ENCODE measurements around the gene MAST4. TPM values are rescaled to one million over a fixed set of nuclear protein-coding genes. Genes with fewer than 3 reads are reported as not detected.
A peak's percentile ranks its signal among the peaks of the same experiment; 100 is the strongest.

MAST4 gene
- total and polyA plus RNA-seq, 2 of the 13 experiments (the other 11 are each of a cell fraction or from before 2014, with no cell fraction given): 3.4 to 3.7 TPM

GRCh38 chr5:67118050-67118620, 521.9 kb downstream of the MAST4 start (continued):
- TF ChIP-seq ZNF574 (CRISPR knock-in tag; IDR thresholded peaks at IDR 0.05) (no peak), CEBPG (CRISPR knock-in tag; IDR thresholded peaks at IDR 0.05) (peak; percentile 55), ZNF615 (CRISPR knock-in tag; IDR thresholded peaks at IDR 0.05; ENCODE audit: borderline replicate concordance) (no peak), BATF2 (CRISPR knock-in tag; IDR thresholded peaks at IDR 0.05) (no peak), ARHGAP35 (CRISPR knock-in tag; IDR thresholded peaks at IDR 0.05; ENCODE audit: borderline replicate concordance) (no peak), SIN3A (IDR thresholded peaks at IDR 0.05; ENCODE audit: borderline replicate concordance, low read depth, low read length) (no peak), FOXA1 (IDR thresholded peaks at IDR 0.05) (no peak), FOXA1 (CRISPR knock-in tag; IDR thresholded peaks at IDR 0.05) (no peak)
- TF ChIP-seq, protein P1, sequence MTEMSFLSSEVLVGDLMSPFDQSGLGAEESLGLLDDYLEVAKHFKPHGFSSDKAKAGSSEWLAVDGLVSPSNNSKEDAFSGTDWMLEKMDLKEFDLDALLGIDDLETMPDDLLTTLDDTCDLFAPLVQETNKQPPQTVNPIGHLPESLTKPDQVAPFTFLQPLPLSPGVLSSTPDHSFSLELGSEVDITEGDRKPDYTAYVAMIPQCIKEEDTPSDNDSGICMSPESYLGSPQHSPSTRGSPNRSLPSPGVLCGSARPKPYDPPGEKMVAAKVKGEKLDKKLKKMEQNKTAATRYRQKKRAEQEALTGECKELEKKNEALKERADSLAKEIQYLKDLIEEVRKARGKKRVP (CRISPR knock-in tag; IDR thresholded peaks at IDR 0.05): peak in 1 of 2 experiments; percentile 83; a peak in 2 of 4 replicates

Measured in HepG2 (cell line).